Activated CD4-positive, alpha-beta T cell treated with anti-CD3 and anti-CD28 coated beads, Interleukin-2, amount 10 ng/mL, durations not matched to agents 7 days and 5 days (primary cell): ENCODE measurements around the gene RPUSD1. TPM values are rescaled to one million over a fixed set of nuclear protein-coding genes. Genes with fewer than 3 reads are reported as not detected.
"Not testable (repeated sequence)": the region's sequence is repeated elsewhere in the genome, so short reads cannot be mapped to it uniquely, and the experiment has no call there.

ENCODE experiments used
- CTCF ChIA-PET: fragments of 350-600 bp; sonication (Branson Sonifier 250); formaldehyde crosslinking; loops from one replicate; lab custom pipeline; 2021; ENCODE audit warnings: antibody characterized with exemption; lab: Charles Lee
- POLR2A ChIA-PET: fragments of 350-600 bp; sonication (Branson Sonifier 250); formaldehyde crosslinking; loops from one replicate; lab custom pipeline; 2021; ENCODE audit warnings: antibody characterized with exemption; lab: Charles Lee
- DNase-seq: peaks from one replicate; pipeline ENCODE4 v3.0.0-alpha.2; 2020
- H3K27ac Mint-ChIP-seq: one replicate; pipeline ENCODE4 v1.8.0; 2021; ENCODE audit warnings: mild to moderate bottlenecking, moderate library complexity, mixed read lengths
- H3K27me3 Mint-ChIP-seq: one replicate; pipeline ENCODE4 v1.8.0; 2021; ENCODE audit warnings: mixed read lengths
- H3K36me3 Mint-ChIP-seq: one replicate; pipeline ENCODE4 v1.8.0; 2021; ENCODE audit warnings: low read depth, mixed read lengths
- H3K4me1 Mint-ChIP-seq: one replicate; pipeline ENCODE4 v1.8.0; 2021; ENCODE audit warnings: mixed read lengths
- H3K4me3 Mint-ChIP-seq: one replicate; pipeline ENCODE4 v1.8.0; 2021; ENCODE audit warnings: mild to moderate bottlenecking, moderate library complexity, mixed read lengths
- H3K9me3 Mint-ChIP-seq: one replicate; pipeline ENCODE4 v1.8.0; 2021; ENCODE audit warnings: mixed read lengths
- total RNA-seq, 2 experiments: library from RNA; stranded (reverse); gene quantifications; one replicate each; pipeline ENCODE4 v1.2.3, GENCODE V29; 2021

RPUSD1 gene
- total RNA-seq, 2 experiments from 2014 or later, result 25.4 to 26.1 TPM

DNA sequence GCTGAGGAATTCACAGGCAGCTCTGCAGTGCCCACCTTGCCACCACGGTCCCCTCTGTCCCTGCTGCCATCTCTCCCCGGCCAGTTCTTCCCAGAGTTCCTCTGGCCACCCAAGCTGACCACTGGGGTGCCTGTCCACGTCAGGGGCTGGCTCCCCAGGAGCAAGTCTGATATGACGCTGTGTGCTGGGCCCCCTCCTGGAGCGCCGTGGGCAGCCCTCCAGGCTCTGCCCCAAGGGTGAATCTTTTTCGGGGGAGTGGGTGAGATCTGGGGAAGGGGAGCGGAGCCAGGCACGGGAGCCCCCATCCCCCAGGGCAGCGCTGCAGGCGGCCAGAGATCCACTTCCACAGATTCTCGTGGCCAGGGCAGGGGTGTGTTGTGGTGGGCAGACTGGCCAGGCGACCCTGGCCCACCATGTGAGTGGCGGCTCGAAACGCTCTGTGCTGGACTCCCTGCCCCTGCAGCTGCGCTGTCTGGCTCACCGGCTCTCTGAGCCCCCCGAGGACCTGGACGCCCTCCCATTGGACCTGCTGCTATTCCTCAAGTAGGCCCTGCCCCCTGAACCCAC is 23.9 kb downstream of the RPUSD1 start:
- CTCF ChIA-PET, result interaction anchor here (1.4 kb wide), 1 partner anchor 13 kb away, joined by 3 read pairs; no protein-coding TSS in a partner anchor
- H3K4me3 Mint-ChIP-seq, result no peak overlapping the region
- POLR2A ChIA-PET, result no interaction called here
- H3K4me1 Mint-ChIP-seq, result no peaks in the 10 kb centered on the region
- no peaks in the 10 kb centered on the region for H3K9me3 Mint-ChIP-seq
- no peak overlapping the region for H3K27ac Mint-ChIP-seq
- no peaks in the 10 kb centered on the region for H3K27me3 Mint-ChIP-seq
- DNase-seq, result no peak
- no peaks in the 10 kb centered on the region for H3K36me3 Mint-ChIP-seq

- CTCF ChIA-PET, result interaction anchor here (1.4 kb wide), 1 partner anchor 13 kb away, joined by 3 read pairs; no protein-coding TSS in a partner anchor
- POLR2A ChIA-PET, result no interaction called here
- no peaks in the 10 kb centered on the region for H3K36me3 Mint-ChIP-seq
- no peaks in the 10 kb centered on the region for H3K27me3 Mint-ChIP-seq
- no peaks in the 10 kb centered on the region for H3K9me3 Mint-ChIP-seq
- no peak for DNase-seq
- H3K4me3 Mint-ChIP-seq, result no peak overlapping the region
- H3K4me1 Mint-ChIP-seq, result no peaks in the 10 kb centered on the region
- no peak overlapping the region for H3K27ac Mint-ChIP-seq
Observed at GRCh38 chr16:763369-764183, 24.6 kb downstream of the RPUSD1 start.

DNA sequence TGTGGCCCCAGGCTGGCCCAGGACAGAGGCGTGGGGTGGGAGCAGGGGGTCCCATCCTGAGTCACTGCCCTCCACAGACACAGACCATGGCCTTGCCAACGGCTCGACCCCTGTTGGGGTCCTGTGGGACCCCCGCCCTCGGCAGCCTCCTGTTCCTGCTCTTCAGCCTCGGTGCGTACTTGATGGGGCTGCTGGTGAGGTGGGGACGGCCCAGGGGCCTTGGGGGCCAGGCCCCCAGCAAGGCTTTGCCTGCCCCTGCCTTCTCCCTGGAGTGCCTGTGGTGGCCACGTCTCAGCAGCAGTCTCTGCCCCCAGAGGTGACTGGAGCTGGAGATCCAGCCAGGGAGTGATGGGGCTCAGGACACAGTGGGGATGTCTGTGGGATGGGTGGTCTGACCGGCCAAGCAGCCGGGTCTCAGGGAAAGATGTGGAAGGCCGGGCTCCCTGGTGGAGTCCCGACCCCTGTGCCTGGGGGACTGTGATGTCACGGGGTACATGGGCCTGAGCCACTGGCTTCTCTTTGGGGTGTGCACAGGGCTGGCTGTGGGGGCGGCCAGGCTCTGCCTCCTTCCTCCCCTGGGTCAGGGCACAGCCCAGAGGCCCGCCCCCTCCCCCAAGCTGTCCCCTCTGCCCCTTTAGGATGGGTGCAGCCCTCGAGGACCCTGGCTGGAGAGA is 25.4 kb downstream of the RPUSD1 start:
- ChIA-PET CTCF (no interaction called here), POLR2A (no interaction called here)
- H3K4me3 Mint-ChIP-seq, result no peak overlapping the region
- no peaks in the 10 kb centered on the region for H3K27me3 Mint-ChIP-seq
- H3K27ac Mint-ChIP-seq, result peak overlapping the region; percentile 5
- DNase-seq, result no peak
- no peaks in the 10 kb centered on the region for H3K36me3 Mint-ChIP-seq
- H3K4me1 Mint-ChIP-seq, result no peaks in the 10 kb centered on the region
- no peaks in the 10 kb centered on the region for H3K9me3 Mint-ChIP-seq

- DNase-seq, result no peak
- H3K27me3 Mint-ChIP-seq, result no peaks in the 10 kb centered on the region
- no peaks in the 10 kb centered on the region for H3K9me3 Mint-ChIP-seq
- H3K36me3 Mint-ChIP-seq, result no peaks in the 10 kb centered on the region
- ChIA-PET CTCF (no interaction called here), POLR2A (no interaction called here)
- H3K4me1 Mint-ChIP-seq, result no peaks in the 10 kb centered on the region
- no peak overlapping the region for H3K27ac Mint-ChIP-seq
- H3K4me3 Mint-ChIP-seq, result no peak overlapping the region
Observed at GRCh38 chr16:761625-762513, 26.3 kb downstream of the RPUSD1 start.

DNA sequence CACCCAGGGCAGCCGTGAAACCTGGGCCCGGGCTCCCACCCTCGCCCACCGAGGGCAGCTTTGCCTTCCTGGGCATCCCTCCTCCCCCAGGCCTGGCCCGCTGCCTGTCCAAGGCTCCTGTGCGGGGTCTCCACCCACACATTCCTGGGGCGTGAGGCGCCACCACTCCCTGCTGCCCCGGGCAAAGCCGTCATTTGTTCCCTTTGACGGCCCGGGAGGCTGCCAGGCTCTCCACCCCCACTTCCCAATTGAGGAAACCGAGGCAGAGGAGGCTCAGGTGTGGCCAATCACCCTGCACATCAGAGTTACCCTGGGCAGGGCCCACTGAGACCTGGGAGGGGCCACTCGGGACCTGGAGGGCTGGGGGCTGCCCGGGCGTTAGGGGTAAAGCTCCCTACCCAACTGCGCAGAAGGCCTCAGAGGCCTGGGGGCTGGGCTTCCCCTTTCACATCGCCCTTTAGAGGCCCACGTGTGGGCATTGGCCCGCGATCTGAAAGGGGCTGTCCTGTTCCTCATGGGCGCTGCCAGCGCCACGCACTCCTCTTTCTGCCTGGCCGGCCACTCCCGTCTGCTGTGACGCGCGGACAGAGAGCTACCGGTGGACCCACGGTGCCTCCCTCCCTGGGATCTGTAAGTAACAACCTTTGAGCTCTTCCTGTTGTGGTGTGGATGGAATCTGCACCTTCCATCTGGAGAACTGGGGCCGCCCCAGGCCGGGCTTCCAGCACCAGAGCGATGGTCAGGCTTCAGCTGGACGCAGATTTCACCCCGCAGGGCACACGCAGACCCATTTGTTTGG is 27.4 kb downstream of the RPUSD1 start, which contains the start of gene MSLN:
Gene MSLN (plus strand): TSS at position 190 of the 799 bp plus-strand sequence. CDS start 1,947 bp downstream, outside the sequence.
- POLR2A ChIA-PET, result no interaction called here
- no peak within 1 kb of the TSS for H3K27ac Mint-ChIP-seq
- no peak within 1 kb of the TSS for H3K4me3 Mint-ChIP-seq
- CTCF ChIA-PET, result no interaction called here
- no peaks in the 10 kb centered on the region for H3K36me3 Mint-ChIP-seq
- H3K27me3 Mint-ChIP-seq, result peaks cover 5% of the 10 kb centered on the region
- no peaks in the 10 kb centered on the region for H3K9me3 Mint-ChIP-seq
- no peaks in the 10 kb centered on the region for H3K4me1 Mint-ChIP-seq
- DNase-seq, result no peak

DNA sequence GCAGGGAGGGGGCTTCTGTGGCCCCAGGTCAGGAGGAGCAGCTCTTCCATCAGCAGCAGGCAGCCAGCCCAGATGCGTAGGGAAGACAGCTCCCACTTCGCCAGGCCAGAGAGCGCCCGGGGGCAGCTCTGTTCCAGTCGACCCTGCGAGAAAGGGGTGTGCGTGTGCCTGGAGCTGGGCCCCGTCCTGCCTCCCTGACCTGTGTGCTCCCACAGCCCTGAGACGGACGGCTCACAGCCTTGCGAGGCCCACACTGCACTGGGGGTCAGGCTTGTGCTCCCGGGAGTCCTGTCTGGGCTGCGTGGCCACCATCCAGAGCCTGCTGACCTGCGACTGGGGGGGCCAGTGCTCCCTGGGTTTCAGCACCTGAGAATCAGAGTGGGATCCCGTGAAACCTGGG is 28.1 kb downstream of the RPUSD1 start:
- Mint-ChIP-seq H3K4me3 (no peak overlapping the region), H3K27me3 (peaks cover 5% of the 10 kb centered on the region), H3K9me3 (no peaks in the 10 kb centered on the region), H3K36me3 (no peaks in the 10 kb centered on the region), H3K4me1 (no peaks in the 10 kb centered on the region), H3K27ac (no peak overlapping the region)
- CTCF ChIA-PET, result no interaction called here
- POLR2A ChIA-PET, result no interaction called here
- no peak for DNase-seq

DNA sequence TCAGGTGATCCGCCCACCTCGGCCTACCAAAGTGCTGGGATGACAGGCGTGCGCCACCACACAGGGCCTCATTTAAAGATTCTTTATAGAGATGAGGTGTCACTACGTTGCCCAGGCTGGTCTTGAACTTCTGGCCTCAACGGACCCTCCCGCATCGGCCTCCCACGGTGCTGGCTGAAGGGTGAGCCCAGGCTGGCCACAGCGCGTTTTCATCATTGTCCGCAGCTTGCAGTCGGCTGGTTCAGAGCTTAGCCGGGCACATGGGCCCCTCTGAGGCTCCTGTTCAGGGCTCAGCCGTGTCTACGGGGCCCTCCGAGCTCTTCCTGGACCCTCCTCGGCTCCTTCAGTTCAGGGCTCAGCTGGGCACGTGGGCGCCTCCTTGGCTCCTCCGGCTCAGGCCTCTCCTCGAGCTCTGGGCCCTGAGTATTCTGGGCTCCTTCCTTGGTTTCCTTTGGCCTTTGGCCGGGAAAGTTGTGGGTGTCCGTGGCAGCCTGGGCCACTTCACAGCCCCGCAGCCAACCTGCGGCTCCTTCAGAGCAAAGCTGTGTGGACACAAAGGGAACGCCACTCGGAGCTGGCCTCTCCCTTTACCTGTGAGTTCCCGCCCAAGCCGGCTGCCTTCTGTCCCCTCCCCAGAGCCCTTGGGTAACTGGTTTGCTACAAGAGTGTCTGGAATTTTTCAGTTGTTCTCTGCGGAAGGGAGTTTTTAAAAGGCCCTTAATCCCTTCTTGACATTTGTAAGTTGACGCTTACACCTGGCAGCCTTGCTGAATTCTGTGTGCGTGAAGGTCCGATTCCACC is 28.9 kb downstream of the RPUSD1 start:
- DNase-seq, result no peak
- no peak overlapping the region for H3K27ac Mint-ChIP-seq
- H3K4me1 Mint-ChIP-seq, result peaks cover 3% of the 10 kb centered on the region
- ChIA-PET POLR2A (no interaction called here), CTCF (no interaction called here)
- no peaks in the 10 kb centered on the region for H3K36me3 Mint-ChIP-seq
- no peaks in the 10 kb centered on the region for H3K9me3 Mint-ChIP-seq
- no peak overlapping the region for H3K4me3 Mint-ChIP-seq
- H3K27me3 Mint-ChIP-seq, result peaks cover 7% of the 10 kb centered on the region

- ChIA-PET CTCF (interaction anchor here (0.8 kb wide), 1 partner anchor 16 kb away, joined by 3 read pairs; the partner anchor contains the start of gene CIAO3), POLR2A (interaction anchor here (0.6 kb wide), 1 partner anchor 35 kb away, joined by 4 read pairs; the partner anchor contains the start of gene ANTKMT)
- H3K4me3 Mint-ChIP-seq, result no peak overlapping the region
- no peak overlapping the region for H3K27ac Mint-ChIP-seq
- peaks cover 3% of the 10 kb centered on the region for H3K4me1 Mint-ChIP-seq
- peaks cover 7% of the 10 kb centered on the region for H3K27me3 Mint-ChIP-seq
- H3K36me3 Mint-ChIP-seq, result no peaks in the 10 kb centered on the region
- no peaks in the 10 kb centered on the region for H3K9me3 Mint-ChIP-seq
- DNase-seq, result no peak
Observed at GRCh38 chr16:756428-756827, 31.8 kb downstream of the RPUSD1 start.

DNA sequence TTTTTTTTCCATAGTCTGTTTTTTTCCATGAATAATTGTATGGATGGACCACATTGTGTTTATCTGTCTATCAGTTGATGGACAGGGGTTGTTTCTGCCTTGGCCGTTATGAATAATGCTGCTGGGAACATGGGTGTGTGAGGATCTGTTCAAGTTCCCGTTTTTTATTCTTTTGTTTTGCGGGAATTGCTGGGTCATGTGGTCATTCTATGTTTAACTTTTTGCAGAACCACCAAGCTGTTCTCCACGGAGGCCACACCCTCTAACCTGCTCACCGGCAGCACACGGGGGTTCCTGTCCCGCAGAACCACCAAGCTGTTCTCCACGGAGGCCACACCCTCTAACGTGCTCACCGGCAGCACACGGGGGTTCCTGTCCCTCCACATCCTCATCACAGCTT is 33.5 kb downstream of the RPUSD1 start:
- peaks cover 7% of the 10 kb centered on the region for H3K27me3 Mint-ChIP-seq
- no peak overlapping the region for H3K27ac Mint-ChIP-seq
- CTCF ChIA-PET, result no interaction called here
- H3K9me3 Mint-ChIP-seq, result no peaks in the 10 kb centered on the region
- H3K36me3 Mint-ChIP-seq, result no peaks in the 10 kb centered on the region
- POLR2A ChIA-PET, result no interaction called here
- H3K4me3 Mint-ChIP-seq, result no peak overlapping the region
- peaks cover 3% of the 10 kb centered on the region for H3K4me1 Mint-ChIP-seq
- DNase-seq, result no peak

DNA sequence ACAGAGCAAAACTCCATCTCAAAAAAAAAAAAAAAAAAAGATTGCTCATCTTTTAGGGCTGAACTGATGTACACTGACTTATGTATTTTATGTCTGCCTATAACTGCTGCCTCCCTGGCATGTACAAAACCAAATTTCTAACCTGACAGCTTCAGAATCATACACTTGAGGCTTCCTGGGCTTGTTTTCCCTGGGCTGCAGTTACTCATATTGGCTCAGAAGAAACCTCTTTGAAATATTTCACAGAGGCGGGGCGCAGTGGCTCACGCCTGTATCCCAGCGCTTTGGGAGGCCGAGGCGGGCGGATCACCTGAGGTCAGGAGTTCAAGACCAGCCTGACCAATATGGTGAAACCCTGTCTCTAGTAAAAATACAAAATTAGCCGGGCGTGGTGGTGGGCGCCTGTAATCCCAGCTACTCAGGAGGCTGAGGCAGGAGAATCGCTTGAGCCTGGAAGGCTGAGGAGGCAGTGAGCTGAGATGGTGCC is 34.0 kb downstream of the RPUSD1 start:
- H3K9me3 Mint-ChIP-seq, POLR2A ChIA-PET, CTCF ChIA-PET, DNase-seq, H3K36me3 Mint-ChIP-seq, H3K27me3 Mint-ChIP-seq, H3K4me1 Mint-ChIP-seq, H3K4me3 Mint-ChIP-seq, H3K27ac Mint-ChIP-seq: not testable (repeated sequence)

GRCh38 chr16:752007-752312 is 36.2 kb downstream of the RPUSD1 start:
- Mint-ChIP-seq H3K9me3 (no peaks in the 10 kb centered on the region), H3K27me3 (peaks cover 7% of the 10 kb centered on the region), H3K36me3 (no peaks in the 10 kb centered on the region), H3K4me3 (no peak overlapping the region), H3K27ac (no peak overlapping the region), H3K4me1 (peaks cover 3% of the 10 kb centered on the region)
- ChIA-PET CTCF (no interaction called here), POLR2A (no interaction called here)
- no peak for DNase-seq
